GM10266 (cell line): ENCODE data around the gene CHD5.

Experiments used
- DNase-seq: peaks from one replicate; pipeline ENCODE4 v3.0.0; 2012; ENCODE audit errors: extremely low spot score
- TF ChIP-seq, protein P1 (sequence below): IDR thresholded peaks from 2 replicates; pipeline ENCODE4 v1.5.1; 2012; ENCODE audit warnings: mild to moderate bottlenecking, low read depth; ENCODE audit not compliant: control insufficient read depth, insufficient read depth; ENCODE audit errors: missing control alignments

Gene CHD5

DNA sequence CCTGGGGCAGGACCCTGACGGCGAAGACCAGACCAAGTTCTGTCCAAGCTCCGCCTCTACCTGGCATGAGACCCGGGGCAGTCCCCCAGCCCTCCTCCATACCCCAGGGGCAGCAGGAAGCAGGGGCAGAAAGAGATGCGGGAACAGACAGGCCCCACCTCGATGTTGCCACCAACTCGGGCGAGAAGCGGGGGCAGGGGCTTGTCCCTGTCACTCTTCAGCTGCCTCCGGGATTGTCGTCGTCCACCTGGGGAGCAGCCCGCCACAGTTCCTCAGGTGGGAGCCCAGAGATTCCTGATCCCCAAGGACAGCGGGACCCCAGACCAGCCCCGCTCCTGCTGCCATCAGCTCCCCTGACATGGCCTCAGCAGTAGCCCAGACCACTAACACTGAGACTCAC lies 54.8 kb downstream of the CHD5 start:
- DNase-seq, result no peak
- TF ChIP-seq, protein P1, sequence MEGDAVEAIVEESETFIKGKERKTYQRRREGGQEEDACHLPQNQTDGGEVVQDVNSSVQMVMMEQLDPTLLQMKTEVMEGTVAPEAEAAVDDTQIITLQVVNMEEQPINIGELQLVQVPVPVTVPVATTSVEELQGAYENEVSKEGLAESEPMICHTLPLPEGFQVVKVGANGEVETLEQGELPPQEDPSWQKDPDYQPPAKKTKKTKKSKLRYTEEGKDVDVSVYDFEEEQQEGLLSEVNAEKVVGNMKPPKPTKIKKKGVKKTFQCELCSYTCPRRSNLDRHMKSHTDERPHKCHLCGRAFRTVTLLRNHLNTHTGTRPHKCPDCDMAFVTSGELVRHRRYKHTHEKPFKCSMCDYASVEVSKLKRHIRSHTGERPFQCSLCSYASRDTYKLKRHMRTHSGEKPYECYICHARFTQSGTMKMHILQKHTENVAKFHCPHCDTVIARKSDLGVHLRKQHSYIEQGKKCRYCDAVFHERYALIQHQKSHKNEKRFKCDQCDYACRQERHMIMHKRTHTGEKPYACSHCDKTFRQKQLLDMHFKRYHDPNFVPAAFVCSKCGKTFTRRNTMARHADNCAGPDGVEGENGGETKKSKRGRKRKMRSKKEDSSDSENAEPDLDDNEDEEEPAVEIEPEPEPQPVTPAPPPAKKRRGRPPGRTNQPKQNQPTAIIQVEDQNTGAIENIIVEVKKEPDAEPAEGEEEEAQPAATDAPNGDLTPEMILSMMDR, result no peak

- no peak for DNase-seq
Observed at GRCh38 chr1:6124746-6125365, 55.3 kb downstream of the CHD5 start.

DNA sequence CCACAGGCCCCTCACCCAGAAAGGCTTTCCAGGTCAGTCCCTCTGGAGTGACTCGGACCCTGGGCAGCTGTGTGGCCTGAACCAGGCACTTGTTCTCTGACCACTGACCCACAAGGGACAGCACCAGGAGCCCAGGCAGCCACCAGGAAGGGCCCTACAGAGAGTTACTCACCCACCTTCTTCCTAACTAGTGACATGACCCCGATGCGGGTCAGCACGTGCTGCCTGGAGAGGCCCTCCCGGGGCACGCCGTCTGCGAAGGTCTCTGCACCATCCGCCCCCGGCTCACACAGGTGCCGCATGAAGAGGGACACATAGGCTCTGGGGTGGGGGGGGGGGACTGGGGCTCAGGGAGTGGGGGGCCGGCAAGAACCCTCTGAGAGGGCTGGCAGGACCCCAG lies 55.8 kb downstream of the CHD5 start:
- TF ChIP-seq, protein P1, result no peak
- no peak for DNase-seq

More at GRCh38 chr1:6124746-6125365, 55.3 kb downstream of the CHD5 start:
- TF ChIP-seq, protein P1, result no peak

- DNase-seq, result no peak
Observed at GRCh38 chr1:6123816-6124215, 56.3 kb downstream of the CHD5 start.

DNA sequence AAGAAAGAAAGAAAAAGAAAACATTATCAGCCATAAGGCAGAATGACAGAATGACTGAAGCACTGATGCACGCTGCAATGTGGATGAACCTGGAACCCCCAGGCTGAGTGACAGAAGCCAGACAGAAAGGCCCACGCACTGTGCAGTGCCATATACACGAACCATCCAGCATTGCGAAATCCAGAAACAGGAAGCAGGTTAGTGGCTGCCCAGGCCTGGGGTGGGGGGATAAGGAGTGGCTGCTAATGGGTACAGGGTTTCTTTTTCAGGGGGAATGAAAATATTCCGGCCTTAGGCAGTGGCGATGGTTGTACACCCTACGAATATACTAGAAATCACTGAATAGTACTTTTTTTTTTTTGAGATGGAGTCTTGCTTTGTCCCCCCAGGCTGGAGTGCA lies 57.0 kb downstream of the CHD5 start:
- TF ChIP-seq, protein P1, result no peak
- no peak for DNase-seq

More at GRCh38 chr1:6123816-6124215, 56.3 kb downstream of the CHD5 start:
- TF ChIP-seq, protein P1, result no peak

GRCh38 chr1:6121651-6122370 lies 58.3 kb downstream of the CHD5 start:
- DNase-seq, result no peak
- TF ChIP-seq, protein P1, result no peak

DNA sequence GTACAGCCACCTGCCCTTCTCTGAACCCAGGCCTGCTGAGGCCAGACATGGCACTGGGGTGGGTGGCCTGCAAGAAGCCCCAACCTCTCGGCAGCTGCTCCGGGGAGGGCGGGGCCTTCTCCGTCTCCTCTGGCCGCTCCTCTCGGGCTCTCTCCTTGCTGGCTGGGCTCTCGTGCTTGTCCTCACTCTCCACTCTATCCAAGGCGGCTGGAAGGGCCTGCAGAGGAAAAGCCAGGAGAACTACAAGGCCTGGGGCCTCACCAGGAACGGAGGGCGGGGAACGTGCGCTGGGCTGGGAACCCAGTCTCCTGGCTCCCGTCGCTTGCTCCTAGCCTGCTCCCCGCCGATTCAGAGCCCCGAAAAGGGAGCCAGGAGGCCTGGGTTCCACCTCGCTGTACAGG lies 59.1 kb downstream of the CHD5 start:
- TF ChIP-seq, protein P1, result no peak
- no peak for DNase-seq
